K562 treated with DMSO at 1 percent for 4 hours (cell line): ENCODE measurements around the gene ABHD10. TPM values are rescaled to one million over a fixed set of nuclear protein-coding genes. Genes with fewer than 3 reads are reported as not detected.

Experiments used
- total RNA-seq: library from RNA; unstranded; fragments of 300-600 nt; gene quantifications from 2 replicates; pipeline ENCODE4 v1.2.3, GENCODE V29; 2022; ENCODE audit not compliant: insufficient read depth

The ABHD10 gene
- total RNA-seq, result 10.2 and 15.1 TPM in 2 replicates

DNA sequence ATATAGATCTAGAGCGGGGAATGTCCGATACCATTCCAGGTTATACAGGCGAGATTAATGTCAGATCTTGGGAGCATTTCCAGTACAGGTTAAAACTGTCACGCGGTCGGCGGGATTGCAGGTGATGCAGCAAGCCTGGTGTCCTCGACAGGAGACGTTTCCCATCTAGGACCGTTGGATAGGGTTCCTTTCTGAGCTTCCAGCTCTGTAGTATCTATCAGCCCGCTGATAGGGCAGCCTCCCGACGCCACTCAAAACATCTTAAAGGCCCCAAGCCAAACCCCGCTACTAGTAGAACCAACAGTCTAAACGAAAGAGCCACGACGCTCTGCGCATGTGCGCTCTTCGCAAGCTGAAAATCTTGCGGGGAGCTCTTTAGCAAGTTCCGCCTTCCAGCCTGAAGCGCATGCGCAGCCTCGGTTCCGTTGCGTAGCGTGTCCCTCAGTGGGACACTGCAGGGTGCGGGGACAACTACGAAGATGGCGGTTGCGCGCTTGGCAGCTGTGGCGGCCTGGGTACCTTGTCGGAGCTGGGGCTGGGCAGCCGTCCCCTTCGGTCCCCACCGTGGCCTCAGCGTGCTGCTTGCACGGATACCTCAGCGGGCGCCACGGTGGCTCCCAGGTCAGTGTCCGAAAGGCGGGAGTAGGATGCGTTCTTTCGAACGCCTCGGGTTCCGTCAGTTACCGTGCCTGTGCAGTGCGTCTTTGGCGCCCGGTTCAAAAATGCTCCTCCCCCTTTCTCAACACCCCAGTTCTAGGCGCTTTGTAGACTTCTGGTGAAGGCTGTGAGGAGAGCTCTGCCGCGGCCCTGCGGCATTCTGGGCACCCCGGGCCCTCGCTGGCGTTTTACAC is at the start of gene ABHD10:
ABHD10 (plus strand) TSS at position 444 of the 851 bp plus-strand sequence; CDS start at position 480, 36 bp downstream.

DNA sequence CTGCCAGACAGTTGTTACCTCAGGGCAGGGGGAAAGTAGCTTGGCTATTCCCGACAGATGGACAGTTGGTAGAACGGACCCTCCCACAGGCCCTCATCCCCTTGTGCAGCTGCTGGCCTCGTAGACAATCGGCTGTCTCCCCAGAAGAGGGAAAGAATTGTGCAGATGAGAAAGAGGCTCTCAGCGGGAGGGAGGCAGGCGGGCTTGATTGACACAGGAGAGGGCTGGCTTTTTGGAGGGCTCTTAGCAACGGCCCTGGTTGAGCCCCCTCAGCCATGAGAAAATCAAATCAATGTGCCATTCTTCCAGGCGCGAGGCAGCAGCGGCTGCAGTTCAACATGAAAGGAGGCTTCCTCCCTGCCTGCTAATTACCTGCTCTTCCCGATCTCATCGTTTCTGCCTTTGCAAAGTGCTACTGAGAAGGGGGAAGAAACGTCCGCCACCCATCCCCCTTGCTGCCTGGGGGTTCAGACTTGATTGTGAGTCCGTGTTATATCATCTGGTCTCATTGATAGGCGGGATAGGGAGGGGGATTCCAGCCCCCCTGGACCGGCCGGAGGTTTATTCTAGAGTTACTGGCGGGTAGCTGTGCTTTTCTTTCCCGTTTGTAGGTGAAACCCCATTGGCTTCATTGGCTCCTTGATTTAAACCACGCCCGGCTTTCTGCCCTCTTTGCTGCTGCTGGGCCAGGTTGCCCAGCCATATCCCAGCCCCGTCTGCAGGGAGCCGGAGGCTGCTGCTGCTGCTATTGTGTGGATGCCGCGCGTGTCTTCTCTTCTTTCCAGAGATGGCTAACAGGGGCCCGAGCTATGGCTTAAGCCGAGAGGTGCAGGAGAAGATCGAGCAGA is 20.0 kb downstream of the ABHD10 start, which contains the start of gene TAGLN3:
TAGLN3 (plus strand) TSS at position 287 of the 848 bp plus-strand sequence; CDS start at position 788, 501 bp downstream.

DNA sequence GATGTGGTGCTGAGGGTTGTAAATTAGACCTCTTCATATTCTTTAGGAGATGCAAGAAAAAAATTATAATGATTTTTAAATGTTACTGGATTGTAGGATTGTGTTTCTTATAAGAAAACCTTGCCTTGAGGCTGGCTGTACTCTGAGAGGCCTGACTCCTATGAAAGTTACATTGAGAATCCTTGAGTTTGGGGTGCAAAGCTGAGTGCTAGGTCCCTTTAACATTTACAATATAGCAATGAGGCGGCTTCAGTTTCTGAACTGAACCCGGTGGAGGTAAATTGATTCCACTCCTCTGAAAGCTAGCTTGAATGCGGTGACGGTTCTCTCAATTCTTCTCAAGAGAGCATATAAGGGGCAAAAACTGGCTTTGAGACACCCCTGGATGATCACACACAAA is 55.6 kb downstream of the ABHD10 start, which contains the start of gene TMPRSS7:
TMPRSS7 (plus strand) TSS at position 301 of the 400 bp plus-strand sequence. CDS start 110 bp downstream, outside the sequence.

Other genes with a start within 250 kb of the ABHD10 start
- gene PHLDB2, start 119.8 kb upstream of the ABHD10 start, total RNA-seq, result not detected in 2 replicates
- gene TAGLN3, start 19.9 kb downstream of the ABHD10 start, total RNA-seq, result not detected in 2 replicates
- not detected in 2 replicates for gene TMPRSS7, start 55.7 kb downstream of the ABHD10 start, total RNA-seq
- 0.75 and 1.2 TPM in 2 replicates for gene C3orf52, start 107.4 kb downstream of the ABHD10 start, total RNA-seq
- gene GCSAM, start 154.2 kb downstream of the ABHD10 start, total RNA-seq, result 0.40 TPM in 1 of 2 replicates, not detected in the other